IMR-90 (cell line): Measurements from ENCODE around the gene AXIN1. TPM values are rescaled to one million over a fixed set of nuclear protein-coding genes. Genes with fewer than 3 reads are reported as not detected.

Source experiments
- ATAC-seq: fragments of 200-7000 bp; cut with Tn5 transposase; 2 replicates; pipeline ENCODE4 v1.9.1; 2020; ENCODE audit warnings: low read depth, mild to moderate bottlenecking, moderate library complexity
- BruUV-seq: library from RNA; stranded (reverse); fragments of 400-500 nt; replicated peaks from 2 replicates; lab custom pipeline; 2021; lab: Mats Ljungman, UMichigan
- CTCF ChIA-PET: fragments of 300-600 bp; formaldehyde crosslinking; extraction: SDS; loops from one replicate; lab custom pipeline; 2021; ENCODE audit warnings: antibody characterized with exemption; lab: Yijun Ruan, JAX
- POLR2A ChIA-PET: fragments of 300-600 bp; sonication (Branson Sonifier 250); formaldehyde crosslinking; loops from one replicate; lab custom pipeline; 2022; ENCODE audit warnings: antibody characterized with exemption; ENCODE audit not compliant: unreplicated experiment; lab: Charles Lee
- DNase-seq: peaks from one replicate; pipeline ENCODE4 v3.0.0; 2013
- H2AFZ ChIP-seq: replicated peaks from 2 replicates; pipeline ENCODE3; 2013; ENCODE audit warnings: low read length, mild to moderate bottlenecking; ENCODE audit not compliant: poor library complexity
- H2AK5ac ChIP-seq: 2 replicates; pipeline ENCODE4 v1.6.1; 2013; ENCODE audit warnings: low read depth, low read length, inconsistent platforms
- H2AK9ac ChIP-seq: replicated peaks from 2 replicates; pipeline ENCODE3; 2013; ENCODE audit warnings: mild to moderate bottlenecking, low read depth, low read length, moderate library complexity; ENCODE audit not compliant: poor library complexity
- H2BK120ac ChIP-seq: 2 replicates; pipeline ENCODE4 v1.6.1; 2013; ENCODE audit warnings: low read depth, low read length, inconsistent platforms
- H2BK15ac ChIP-seq: 3 replicates; pipeline ENCODE4 v1.6.1; 2013; ENCODE audit warnings: low read depth, low read length, inconsistent platforms
- H2BK20ac ChIP-seq: 2 replicates; pipeline ENCODE4 v1.6.1; 2013; ENCODE audit warnings: low read depth, mild to moderate bottlenecking, inconsistent platforms, low read length, moderate library complexity
- H2BK5ac ChIP-seq: 2 replicates; pipeline ENCODE4 v1.6.1; 2013; ENCODE audit warnings: mild to moderate bottlenecking, low read depth, low read length, inconsistent platforms; ENCODE audit not compliant: poor library complexity, severe bottlenecking
- H3K14ac ChIP-seq: replicated peaks from 2 replicates; pipeline ENCODE4 v1.6.1; 2013; ENCODE audit warnings: low read depth, low read length, inconsistent platforms
- H3K18ac ChIP-seq: 2 replicates; pipeline ENCODE4 v1.6.1; 2013; ENCODE audit warnings: low read depth, low read length, control low read depth
- H3K23ac ChIP-seq: 2 replicates; pipeline ENCODE4 v1.6.1; 2013; ENCODE audit warnings: low read depth, low read length, inconsistent platforms
- H3K27ac ChIP-seq: 2 replicates; pipeline ENCODE4 v1.5.1; 2013; ENCODE audit warnings: mild to moderate bottlenecking, control low read depth, low read length; ENCODE audit not compliant: insufficient read depth
- H3K27me3 ChIP-seq: 2 replicates; pipeline ENCODE4 v1.6.1; 2013; ENCODE audit warnings: low read length; ENCODE audit not compliant: control insufficient read depth, insufficient read depth
- H3K36me3 ChIP-seq: 2 replicates; pipeline ENCODE4 v1.6.1; 2013; ENCODE audit warnings: low read length, mixed read lengths; ENCODE audit not compliant: control insufficient read depth, insufficient read depth
- H3K4ac ChIP-seq: 2 replicates; pipeline ENCODE4 v1.6.1; 2013; ENCODE audit warnings: low read depth, low read length, inconsistent platforms
- H3K4me1 ChIP-seq: 2 replicates; pipeline ENCODE4 v1.6.1; 2013; ENCODE audit warnings: low read length, mixed read lengths; ENCODE audit not compliant: control insufficient read depth, insufficient read depth
- H3K4me2 ChIP-seq: 2 replicates; pipeline ENCODE4 v1.6.1; 2013; ENCODE audit warnings: low read depth, mild to moderate bottlenecking, control low read depth, low read length, moderate library complexity
- H3K4me3 ChIP-seq: 2 replicates; pipeline ENCODE4 v1.5.1; 2013; ENCODE audit warnings: low read depth, mild to moderate bottlenecking, control low read depth, low read length, moderate library complexity; ENCODE audit not compliant: insufficient read depth
- H3K56ac ChIP-seq: 2 replicates; pipeline ENCODE4 v1.6.1; 2013; ENCODE audit warnings: low read length, inconsistent platforms; ENCODE audit not compliant: insufficient read depth; ENCODE audit errors: extremely low read depth
- H3K79me1 ChIP-seq, 2 experiments: 2 replicates each; pipeline ENCODE4 v1.6.1; 2013; ENCODE audit warnings: low read length in 2 of 2, inconsistent platforms in 1 of 2, low read depth in 1 of 2
- H3K9ac ChIP-seq: 2 replicates; pipeline ENCODE4 v1.6.1; 2013; ENCODE audit warnings: low read depth, low read length, control low read depth
- H3K9me1 ChIP-seq: 2 replicates; pipeline ENCODE4 v1.6.1; 2013; ENCODE audit warnings: low read length, inconsistent platforms; ENCODE audit not compliant: insufficient read depth
- H3K9me3 ChIP-seq: 2 replicates; pipeline ENCODE4 v1.6.1; 2013; ENCODE audit warnings: low read length; ENCODE audit not compliant: control insufficient read depth, insufficient read depth
- H4K20me1 ChIP-seq: 2 replicates; pipeline ENCODE4 v1.6.1; 2013; ENCODE audit warnings: low read length, inconsistent platforms; ENCODE audit not compliant: insufficient read depth
- H4K5ac ChIP-seq: 2 replicates; pipeline ENCODE4 v1.6.1; 2013; ENCODE audit warnings: mild to moderate bottlenecking, low read depth, low read length, control low read depth
- H4K8ac ChIP-seq, 2 experiments: 2 replicates each; pipeline ENCODE4 v1.6.1; 2013; ENCODE audit warnings: low read depth in 2 of 2, low read length in 2 of 2, control low read depth in 1 of 2, inconsistent platforms in 1 of 2
- H4K91ac ChIP-seq: 2 replicates; pipeline ENCODE4 v1.6.1; 2013; ENCODE audit warnings: low read depth, low read length, inconsistent platforms; ENCODE audit not compliant: insufficient read depth
- BHLHE40 ChIP-seq: fragments of 150-350 bp; IDR thresholded peaks from 2 replicates; pipeline ENCODE4 v1.6.1; 2016; ENCODE audit warnings: mild to moderate bottlenecking, low read depth, low read length
- CEBPB ChIP-seq: IDR thresholded peaks from 2 replicates; pipeline ENCODE4 v1.6.1; 2012; ENCODE audit warnings: low read depth, low read length, improper control_type of control experiment
- CTCF ChIP-seq: conservative IDR thresholded peaks from 2 replicates; pipeline ENCODE4 v1.5.1; 2012; ENCODE audit warnings: mild to moderate bottlenecking, low read depth, low read length, improper control_type of control experiment
- ELK1 ChIP-seq: fragments of 150-350 bp; IDR thresholded peaks from 2 replicates; pipeline ENCODE4 v1.6.1; 2016; ENCODE audit warnings: low read depth, mild to moderate bottlenecking, low read length, moderate library complexity, borderline replicate concordance
- FOS ChIP-seq: fragments of 150-350 bp; IDR thresholded peaks from 2 replicates; pipeline ENCODE4 v1.6.1; 2016; ENCODE audit warnings: low read depth, low read length
- MAFK ChIP-seq: IDR thresholded peaks from 2 replicates; pipeline ENCODE4 v1.6.1; 2012; ENCODE audit warnings: low read depth, low read length, improper control_type of control experiment
- MAZ ChIP-seq: IDR thresholded peaks from 2 replicates; pipeline ENCODE4 v1.6.1; 2012; ENCODE audit warnings: low read depth, mild to moderate bottlenecking, low read length, improper control_type of control experiment, moderate library complexity, borderline replicate concordance
- NFE2L2 ChIP-seq: fragments of 150-350 bp; IDR thresholded peaks from 2 replicates; pipeline ENCODE4 v1.6.1; 2016; ENCODE audit warnings: low read depth, mild to moderate bottlenecking, low read length
- POLR2A ChIP-seq: IDR thresholded peaks from 2 replicates; pipeline ENCODE4 v1.6.1; 2012; ENCODE audit warnings: mild to moderate bottlenecking, low read depth, low read length
- RAD21 ChIP-seq: IDR thresholded peaks from 2 replicates; pipeline ENCODE4 v1.6.1; 2012; ENCODE audit warnings: low read length, improper control_type of control experiment
- RCOR1 ChIP-seq: IDR thresholded peaks from 2 replicates; pipeline ENCODE4 v1.6.1; 2012; ENCODE audit warnings: mild to moderate bottlenecking, low read length, improper control_type of control experiment; ENCODE audit not compliant: insufficient replicate concordance
- RFX5 ChIP-seq: IDR thresholded peaks from 2 replicates; pipeline ENCODE4 v1.8.0; 2012; ENCODE audit warnings: low read depth, mild to moderate bottlenecking, low read length, moderate library complexity
- SMC3 ChIP-seq: fragments of 150-350 bp; IDR thresholded peaks from 2 replicates; pipeline ENCODE4 v1.6.1; 2016; ENCODE audit warnings: low read depth, mild to moderate bottlenecking, antibody characterized with exemption, low read length, moderate library complexity
- USF2 ChIP-seq: fragments of 150-350 bp; IDR thresholded peaks from 2 replicates; pipeline ENCODE4 v1.6.1; 2017; ENCODE audit warnings: mild to moderate bottlenecking, antibody characterized with exemption, low read length, low read depth
- WGBS, 2 experiments: methylation state at CpG; one replicate each; pipeline versions ENCODE4 v1.1.5 to v1.1.7; 2013; ENCODE audit warnings: missing lambda C conversion rate in 2 of 2; ENCODE audit not compliant: insufficient read length in 1 of 2; ENCODE audit errors: extremely low coverage in 2 of 2; 5-methylcytosine and 5-hydroxymethylcytosine counted together
- dilution Hi-C: fragments of 300-500 bp; cut with HindIII; formaldehyde crosslinking; loops from one replicate; pipeline ENCODE4 v1.14.3; 2018; ENCODE audit warnings: low sequenced_read_pairs; ENCODE audit not compliant: unreplicated experiment
- in situ Hi-C: fragments of 300-500 bp; cut with MboI; formaldehyde crosslinking; loops from 3 replicates; pipeline ENCODE4 v1.14.3; 2019; ENCODE audit warnings: low sequenced_read_pairs, inconsistent platforms, mixed read lengths
- intact Hi-C: fragments of 100-400 bp; cut with micrococcal nuclease; formaldehyde crosslinking; loops from 2 replicates; pipeline ENCODE4 v1.10.0; 2022
- polyA plus RNA-seq, 3 experiments: library from polyadenylated mRNA; depleted of rRNA; stranded (reverse); fragments of >200 nt; gene quantifications; 2 replicates each; pipeline ENCODE4 v1.2.3, GENCODE V29; 2012; ENCODE audit warnings: low replicate concordance in 1 of 3
- total RNA-seq: library from RNA; depleted of rRNA; stranded (reverse); fragments of >200 nt; gene quantifications from 2 replicates; pipeline ENCODE4 v1.2.3, GENCODE V29; 2012

AXIN1 gene
- total and polyA plus RNA-seq, 2 of the 4 experiments (the other 2 are of a cell fraction): 10.9 to 14.2 TPM

- H3K4me3 ChIP-seq: no peak overlapping the region
- H3K4ac ChIP-seq: no peak overlapping the region
- no peak overlapping the region for H3K18ac ChIP-seq
- CTCF ChIA-PET: interaction anchor here (1.3 to 1.6 kb wide), 2 partner anchors 12 to 133 kb away, joined by 3 to 5 read pairs; no protein-coding TSS in a partner anchor
- no peaks in the 10 kb centered on the region for H3K27me3 ChIP-seq
- peak; percentile 12 for DNase-seq
- H3K9me3 ChIP-seq: no peaks in the 10 kb centered on the region
- H2AFZ ChIP-seq: no peak overlapping the region
- H3K27ac ChIP-seq: no peak overlapping the region
- POLR2A ChIA-PET: no interaction called here
- no peak overlapping the region for H2BK5ac ChIP-seq
- no peak overlapping the region for H3K56ac ChIP-seq
- in situ Hi-C loops (no loop called here), dilution Hi-C loops (no loop called here), intact Hi-C loops (loop anchor here (5.0 kb wide), 1 partner anchor 92 kb away; no protein-coding TSS in a partner anchor)
- H3K4me2 ChIP-seq: peak overlapping the region; percentile 12; the same call in 1 of the 2 replicates
- no peak overlapping the region for H2BK20ac ChIP-seq
- H3K4me1 ChIP-seq: peaks cover 4% of the 10 kb centered on the region
- H4K20me1 ChIP-seq: peaks cover 17% of the 10 kb centered on the region
- H3K9me1 ChIP-seq: 0 out of 2 replicates have a peak, but pooled peaks cover 8% of the 10 kb centered on the region
- no peak overlapping the region for H2AK9ac ChIP-seq
- BruUV-seq: no TSS peak
- H2BK120ac ChIP-seq: no peak overlapping the region
- no peak overlapping the region for H4K91ac ChIP-seq
- H4K5ac ChIP-seq: no peak overlapping the region
- 0% methylated on average over 1 of the region's 3 CpGs; no CpG with 5 or more reads in 1 of the 2 experiments for WGBS, 2 experiments
- no peak overlapping the region for H4K8ac ChIP-seq
- H3K14ac ChIP-seq: no peak overlapping the region
- TF ChIP-seq SMC3 (no peak), POLR2A (no peak), FOS (no peak), MAZ (no peak), MAFK (no peak), CEBPB (no peak), USF2 (no peak), ELK1 (no peak), RAD21 (no peak), RFX5 (no peak), BHLHE40 (no peak), RCOR1 (no peak), NFE2L2 (no peak), CTCF (no peak)
- H2AK5ac ChIP-seq: no peak overlapping the region
- peaks cover 23 to 45% of the 10 kb centered on the region in 2 experiments for H3K79me1 ChIP-seq
- H3K23ac ChIP-seq: no peak overlapping the region
- H3K36me3 ChIP-seq: no peaks in the 10 kb centered on the region
- no peak overlapping the region for H2BK15ac ChIP-seq
- H3K9ac ChIP-seq: no peak overlapping the region
- ATAC-seq: no peak
These were observed 112.6 kb downstream of the AXIN1 start for GRCh38 chr16:239948-240277.
